GM18909 (cell line): ENCODE data around the gene UQCRC2.
"Not testable (repeated sequence)": the region's sequence is repeated elsewhere in the genome, so short reads cannot be mapped to it uniquely, and the experiment has no call there.

ENCODE experiments used
- ATAC-seq: cut with Tn5 transposase; IDR thresholded peaks from one replicate; pipeline ENCODE4 v1.9.1; 2021; ENCODE audit warnings: mild to moderate bottlenecking; ENCODE audit not compliant: unreplicated experiment, poor library complexity

Gene UQCRC2

DNA sequence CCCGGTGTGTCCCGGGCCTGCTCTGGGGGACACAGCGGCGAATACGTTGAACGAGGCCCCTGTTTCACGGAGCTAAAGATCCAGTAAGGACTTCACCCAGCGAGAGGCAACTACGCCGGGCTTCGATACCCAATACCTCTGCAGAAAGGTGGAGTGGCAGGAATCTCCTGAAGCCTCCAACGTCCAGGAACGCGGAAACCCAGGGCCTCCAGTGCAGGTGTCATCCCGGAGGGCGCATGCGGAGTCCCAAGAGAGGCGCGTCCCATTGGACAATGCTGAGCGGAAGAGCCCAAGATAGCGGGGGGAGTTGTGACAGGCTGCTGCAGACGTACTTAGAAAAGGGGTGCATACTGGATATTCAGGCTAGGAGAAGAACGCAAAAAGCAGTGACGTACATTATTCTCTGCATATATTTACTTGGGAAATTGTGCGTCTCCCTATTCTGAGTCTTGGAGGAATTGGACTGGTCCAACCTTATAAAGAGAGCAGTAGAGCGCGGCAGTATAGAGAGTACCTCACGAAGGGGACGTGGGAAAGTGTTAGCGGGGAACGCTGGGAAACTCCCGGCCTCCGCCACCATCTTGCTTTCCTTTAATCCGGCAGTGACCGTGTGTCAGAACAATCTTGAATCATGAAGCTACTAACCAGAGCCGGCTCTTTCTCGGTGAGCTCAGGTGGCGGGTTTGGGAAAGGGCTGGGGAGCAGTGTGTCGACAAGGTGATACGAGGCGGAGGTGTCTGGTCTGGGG lies at the start of gene UQCRC2:
Gene UQCRC2 (plus strand): TSS at position 569 of the 748 bp plus-strand sequence. CDS start 63 bp downstream, at position 632.
- ATAC-seq = peak; percentile 86

DNA sequence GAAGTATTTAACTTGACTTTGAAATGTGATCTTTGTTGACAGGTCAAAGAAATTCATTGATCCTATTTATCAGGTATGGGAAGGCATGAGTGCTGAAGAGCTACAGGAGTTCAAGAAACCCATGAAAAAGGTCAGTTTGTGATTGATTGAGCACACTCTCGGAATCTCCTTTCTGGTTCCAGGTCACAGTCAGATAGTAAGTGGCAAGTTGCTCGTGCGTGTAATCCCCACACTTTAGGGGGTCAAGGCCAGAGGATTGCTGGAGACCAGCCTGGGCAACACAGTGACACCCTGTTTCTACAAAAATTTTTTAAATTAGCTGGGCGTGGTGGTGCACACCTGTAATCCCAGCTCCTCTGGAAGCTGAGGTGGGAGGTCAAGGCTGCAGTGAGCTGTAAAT lies 20.5 kb upstream of the UQCRC2 start:
- ATAC-seq = not testable (repeated sequence)

GRCh38 chr16:21933316-21933715 lies 19.8 kb upstream of the UQCRC2 start:
- ATAC-seq = not testable (repeated sequence)

- ATAC-seq = not testable (repeated sequence)
Observed at GRCh38 chr16:21933790-21934189, 19.4 kb upstream of the UQCRC2 start.

DNA sequence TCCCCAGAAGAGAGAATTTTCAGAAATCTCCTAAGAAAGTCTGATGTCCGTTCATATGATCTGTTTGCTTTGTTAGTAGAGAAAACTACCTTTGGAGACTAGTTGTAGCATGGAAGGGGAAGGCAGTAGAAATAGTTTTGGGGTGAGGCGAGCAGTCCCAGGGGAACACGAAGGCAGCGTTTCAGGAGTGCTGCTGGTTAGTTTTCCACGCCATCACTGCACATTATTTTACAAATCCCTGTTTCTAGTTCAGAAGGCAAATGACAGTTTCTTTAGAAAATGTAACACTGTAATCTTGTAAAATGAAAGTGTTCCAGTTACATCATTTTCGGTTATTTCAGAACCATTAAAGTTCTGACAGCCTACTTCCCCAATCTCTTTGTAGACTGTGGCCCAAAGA lies 16.9 kb upstream of the UQCRC2 start:
- ATAC-seq = not testable (repeated sequence)

DNA sequence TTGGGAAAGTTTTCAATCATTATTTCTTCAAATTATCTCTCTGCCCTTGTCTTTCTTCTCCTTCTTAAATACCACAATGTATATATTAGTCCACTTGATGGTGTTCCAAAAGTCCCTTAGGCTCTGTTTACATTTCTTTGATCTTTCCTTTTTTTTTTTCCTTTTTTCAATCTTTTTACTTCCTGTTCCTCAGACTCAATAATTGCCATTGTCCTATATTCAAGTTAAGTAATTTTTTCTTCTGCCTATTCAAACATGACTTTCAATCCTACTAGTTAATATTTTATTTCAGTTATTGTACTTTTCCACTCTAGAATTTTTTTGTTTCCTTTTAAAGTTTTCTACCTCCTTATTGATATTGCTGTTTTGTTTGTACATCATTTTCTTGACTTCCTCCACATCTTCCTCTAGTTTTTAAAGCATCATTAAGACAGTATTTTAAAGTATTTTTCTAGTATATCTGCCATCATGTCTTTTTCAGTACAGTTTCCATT lies 15.8 kb upstream of the UQCRC2 start:
- ATAC-seq = no peak

DNA sequence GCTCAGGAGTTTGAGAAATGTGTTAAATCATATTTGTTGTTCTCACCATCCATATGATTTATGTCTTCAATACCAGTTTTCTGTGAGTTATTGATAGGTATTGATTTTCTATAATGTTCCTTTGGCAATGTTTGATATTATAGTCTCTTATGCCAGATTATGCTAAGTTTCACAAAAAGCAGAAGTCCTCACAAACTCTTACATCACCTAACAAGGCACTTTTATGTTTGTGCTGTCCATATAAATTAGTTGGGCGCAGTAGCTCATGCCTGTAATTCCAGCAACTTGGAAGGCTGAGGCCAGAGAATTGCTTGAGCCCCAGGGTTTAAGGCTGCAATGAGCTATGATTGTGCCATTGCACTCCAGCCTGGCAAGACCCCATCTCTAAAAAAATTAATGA lies 12.6 kb upstream of the UQCRC2 start:
- no peak for ATAC-seq

GRCh38 chr16:21943571-21943970 lies 9.6 kb upstream of the UQCRC2 start:
- no peak for ATAC-seq

DNA sequence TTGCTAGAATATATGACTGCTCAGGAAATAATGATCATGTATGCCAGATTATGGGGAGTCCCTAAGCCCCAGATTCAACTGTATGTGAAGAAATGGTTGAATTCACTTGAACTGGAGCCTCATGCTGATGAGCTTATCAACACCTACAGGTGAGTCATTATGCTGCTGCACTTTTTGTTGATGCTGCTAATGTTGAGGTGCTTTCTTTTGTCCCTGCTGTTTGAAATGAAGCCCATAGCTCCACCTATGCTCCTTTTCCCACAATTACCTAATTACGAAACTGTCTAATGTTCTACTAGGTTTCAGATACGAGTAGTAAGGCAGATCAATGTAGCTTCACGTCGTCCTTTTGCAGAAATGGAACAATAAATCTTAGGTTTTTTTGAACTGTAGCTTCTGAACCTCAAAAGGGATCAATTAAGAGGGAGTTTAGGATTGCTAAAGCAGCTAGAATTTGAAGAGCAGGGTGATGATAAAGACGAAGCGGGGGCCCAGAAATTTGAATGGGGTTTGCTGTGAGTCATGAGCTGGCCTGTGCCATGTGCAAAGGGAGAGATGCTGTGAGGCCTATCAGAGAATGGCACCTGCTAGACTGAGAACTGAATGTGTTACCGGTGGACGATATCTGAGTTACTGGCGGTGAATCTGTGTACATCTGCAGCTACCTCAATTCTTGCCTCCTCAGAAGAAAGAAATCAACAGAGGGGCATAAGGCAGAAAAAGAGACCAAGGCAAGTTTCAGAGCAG lies 6.1 kb upstream of the UQCRC2 start:
- no peak for ATAC-seq

DNA sequence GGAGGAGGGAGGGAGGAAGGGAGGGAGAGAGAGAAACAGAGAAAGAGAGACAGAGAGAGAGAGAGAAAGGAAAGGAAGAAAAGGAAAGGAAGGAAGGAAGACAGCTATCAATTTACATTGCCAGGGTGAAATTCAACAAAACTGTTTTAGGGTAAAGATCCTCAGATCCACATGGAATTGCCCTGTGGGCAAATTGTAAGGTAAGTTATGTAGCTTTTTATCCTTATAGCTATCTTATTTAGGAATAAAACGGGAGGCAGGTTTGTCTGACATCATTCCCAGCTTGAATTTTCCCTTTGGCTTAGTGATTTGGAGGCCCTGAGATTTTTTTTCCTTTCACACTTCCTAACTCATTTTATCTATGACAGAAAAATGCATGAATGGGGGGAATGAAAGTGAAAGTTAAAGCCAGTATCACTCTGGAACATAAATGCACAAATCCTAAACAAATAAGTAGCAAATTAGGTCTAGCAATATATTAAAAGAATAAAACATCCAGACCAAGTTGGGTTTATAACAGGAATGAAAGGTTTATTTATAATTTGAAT lies 3.4 kb upstream of the UQCRC2 start:
- no peak for ATAC-seq

- ATAC-seq = no peak
Observed at GRCh38 chr16:21950782-21951521, 2.2 kb upstream of the UQCRC2 start.

GRCh38 chr16:21952040-21952792 lies 945 bp upstream of the UQCRC2 start:
- peak; percentile 53 for ATAC-seq

DNA sequence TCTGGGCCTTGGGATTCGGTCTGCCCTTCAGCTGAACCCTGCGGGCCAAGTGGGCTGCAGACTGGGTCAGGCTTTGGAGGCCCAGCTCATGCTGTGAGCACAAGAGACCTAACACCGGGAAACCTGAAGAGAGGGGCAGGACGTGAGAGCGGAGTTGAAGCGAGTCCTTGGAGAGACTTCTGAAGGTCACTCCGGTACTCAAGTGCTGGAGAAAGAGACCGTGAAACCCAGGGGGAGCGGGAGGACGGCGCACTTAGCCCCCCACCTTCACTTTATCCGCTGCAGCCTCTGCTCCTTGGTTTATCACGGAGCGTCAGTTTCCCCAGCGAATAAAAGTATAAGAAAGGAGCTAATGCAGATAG lies 361 bp downstream of the UQCRC2 start:
- ATAC-seq = no peak

- no peak for ATAC-seq
Observed at GRCh38 chr16:21957714-21958346, 4.7 kb downstream of the UQCRC2 start.

- no peak for ATAC-seq
Observed at GRCh38 chr16:21959050-21959449, 5.9 kb downstream of the UQCRC2 start.

GRCh38 chr16:21962475-21962874 lies 9.3 kb downstream of the UQCRC2 start:
- no peak for ATAC-seq

DNA sequence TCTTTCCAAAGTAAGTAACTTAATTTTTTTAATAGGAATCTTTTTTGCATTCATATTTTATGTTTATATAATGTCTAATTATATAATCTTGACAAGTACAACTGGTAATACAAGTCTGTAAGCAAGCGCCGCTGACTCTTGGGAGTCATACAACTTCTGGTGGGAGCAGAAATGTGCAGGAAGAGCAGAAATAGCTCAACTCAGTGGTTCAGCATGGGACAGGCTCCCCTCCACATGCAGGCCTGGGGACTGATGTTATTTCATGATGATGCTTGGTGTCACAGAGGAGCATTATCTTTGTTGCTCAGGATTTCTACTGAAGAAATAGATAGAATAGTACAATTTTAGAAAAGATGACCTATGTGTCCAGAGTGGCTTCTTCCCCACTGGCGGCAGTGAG lies 10.7 kb downstream of the UQCRC2 start:
- no peak for ATAC-seq

GRCh38 chr16:21964353-21964752 lies 11.2 kb downstream of the UQCRC2 start:
- ATAC-seq = no peak

DNA sequence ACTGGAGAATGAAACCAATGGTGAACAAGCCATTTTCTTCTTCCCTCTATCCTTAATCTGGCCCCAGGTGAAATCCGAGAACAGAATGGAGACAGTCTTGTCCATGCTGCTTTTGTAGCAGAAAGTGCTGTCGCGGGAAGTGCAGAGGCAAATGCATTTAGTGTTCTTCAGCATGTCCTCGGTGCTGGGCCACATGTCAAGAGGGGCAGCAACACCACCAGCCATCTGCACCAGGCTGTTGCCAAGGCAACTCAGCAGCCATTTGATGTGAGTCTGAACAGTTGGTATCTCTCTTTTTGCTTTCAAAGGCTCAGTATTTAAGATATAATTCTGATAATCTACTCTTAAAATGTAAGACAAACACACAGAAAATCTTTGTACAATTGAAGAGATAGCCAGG lies 18.7 kb downstream of the UQCRC2 start:
- ATAC-seq = no peak
